Gastrocnemius medialis (tissue), 4 donors: ENCODE results near the gene SH3BP1. TPM values are rescaled to one million over a fixed set of nuclear protein-coding genes. Genes with fewer than 3 reads are reported as not detected.

Experiments
- ATAC-seq, 2 donors: fragments of 150-250 bp; one replicate each; pipeline ENCODE4 v1.9.1; 2016
- DNase-seq, 2 donors: peaks; one replicate each; pipeline ENCODE4 v3.0.0-alpha.2; 2019
- H3K27ac ChIP-seq, 4 donors: fragments of 200-600 bp; sonication (generic); 1 replicate in 1 of 4; 2 replicates in 3 of 4; pipeline ENCODE4 v1.5.1; 2016 to 2018; ENCODE audit warnings: mild to moderate bottlenecking in 2 of 4, moderate library complexity in 1 of 4
- H3K27me3 ChIP-seq, 3 donors: fragments of 200-600 bp; sonication (generic) in 2 of 3; 1 replicate in 1 of 3; 2 replicates in 2 of 3; pipeline versions ENCODE4 v1.5.1 to v1.6.0; 2016 to 2019; ENCODE audit warnings: mild to moderate bottlenecking in 1 of 3, moderate library complexity in 1 of 3
- H3K36me3 ChIP-seq, 2 donors: fragments of 200-600 bp; sonication (generic) in 1 of 2; one replicate each; pipeline ENCODE4 v1.5.1; 2017 to 2018
- H3K4me1 ChIP-seq, 2 donors: fragments of 200-600 bp; sonication (generic) in 1 of 2; one replicate each; pipeline ENCODE4 v1.5.1; 2016 to 2017; ENCODE audit warnings: mild to moderate bottlenecking in 2 of 2
- H3K4me3 ChIP-seq, 4 donors: fragments of 200-600 bp; sonication (generic) in 3 of 4; 1 replicate in 1 of 4; 2 replicates in 3 of 4; pipeline ENCODE4 v1.5.1; 2016 to 2019; ENCODE audit warnings: mild to moderate bottlenecking in 2 of 4
- H3K9me3 ChIP-seq, 3 donors: fragments of 200-600 bp; sonication (generic) in 2 of 3; 1 replicate in 1 of 3; 2 replicates in 2 of 3; pipeline ENCODE4 v1.5.1; 2016 to 2019
- POLR2A ChIP-seq, 2 donors: fragments of 450-650 bp; IDR thresholded peaks; one replicate each; pipeline ENCODE4 v1.6.1; 2017; ENCODE audit warnings: antibody characterized with exemption in 2 of 2, mild to moderate bottlenecking in 2 of 2, moderate library complexity in 2 of 2
- in situ Hi-C, 4 donors: fragments of 200-750 bp; cut with MboI; loops; one replicate each; pipeline versions ENCODE4 v1.15.0 to v1.8.0; 2017; ENCODE audit warnings: low sequenced_read_pairs in 4 of 4
- intact Hi-C: fragments of 100-400 bp; cut with DNase I; formaldehyde crosslinking; loops from one replicate; pipeline ENCODE4 v1.15.1; 2023; ENCODE audit warnings: low total_unique reads
- total RNA-seq, 4 donors: library from RNA; depleted of rRNA; stranded (reverse); fragments of >200 nt; gene quantifications; one replicate each; pipeline versions ENCODE4 v1.1.0 to v1.2.3, GENCODE V29; 2016
- TF ChIP-seq, protein P1 (sequence below), 5 experiments: fragments of 450-650 bp in 3 of 5; fragments of 200-600 bp in 2 of 5; sonication (generic) in 2 of 5; IDR thresholded peaks in 4 of 5; conservative IDR thresholded peaks in 1 of 5; 1 replicate in 4 of 5; 2 replicates in 1 of 5; pipeline ENCODE4 v1.5.1; 2016 to 2019; ENCODE audit warnings: antibody characterized with exemption in 5 of 5, mild to moderate bottlenecking in 3 of 5, moderate library complexity in 3 of 5

SH3BP1 gene
- total RNA-seq, 4 donors from 2014 or later = 1.1 to 1.8 (median 1.6) TPM; not detected in 1

DNA sequence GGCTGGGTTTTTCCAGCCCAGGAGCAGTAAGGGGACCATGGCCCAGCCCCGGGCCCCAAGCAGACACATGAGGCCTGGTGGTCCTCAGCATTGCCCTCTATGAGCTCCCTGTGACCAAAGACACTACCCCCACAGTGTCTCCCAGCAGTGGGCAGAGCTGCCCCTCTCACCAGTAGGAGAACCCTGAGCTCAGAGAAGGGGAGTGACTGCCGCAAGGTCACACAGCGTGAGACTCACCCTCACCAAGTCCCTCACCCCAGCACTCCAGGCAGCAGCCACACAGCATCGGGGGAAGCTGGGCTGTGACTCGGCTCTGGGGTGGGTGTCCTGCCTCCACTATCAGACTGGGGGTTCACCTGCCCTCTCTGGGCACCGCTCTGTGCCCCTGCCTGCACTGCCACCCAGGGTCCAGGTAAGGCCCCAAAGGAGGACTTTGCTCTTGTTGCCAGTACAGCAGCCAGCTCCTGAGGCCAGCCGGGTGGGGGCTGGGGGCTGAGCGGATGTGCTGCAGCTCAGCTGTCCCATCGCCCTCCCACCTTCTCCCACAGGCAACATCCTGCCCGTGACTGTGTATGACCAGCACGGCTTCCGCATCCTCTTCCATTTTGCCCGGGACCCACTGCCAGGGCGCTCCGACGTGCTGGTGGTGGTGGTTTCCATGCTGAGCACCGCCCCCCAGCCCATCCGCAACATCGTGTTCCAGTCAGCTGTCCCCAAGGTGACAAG is 7.9 kb upstream of the SH3BP1 start:
- Histone ChIP-seq H3K9me3 (no peaks in the 10 kb centered on the region), H3K4me1 (peaks cover 25 to 31% of the 10 kb centered on the region in 2 donors), H3K36me3 (peaks cover 0 to 46% of the 10 kb centered on the region in 2 donors), H3K4me3 (no peak overlapping the region), H3K27ac (no peak overlapping the region), H3K27me3 (no peaks in the 10 kb centered on the region)
- in situ Hi-C loops (loop anchor here in 1 of 4 donors (25.0 kb wide), 1 partner anchor 156 kb away; no protein-coding TSS in a partner anchor), intact Hi-C loops (no loop called here)
- TF ChIP-seq, protein P1, sequence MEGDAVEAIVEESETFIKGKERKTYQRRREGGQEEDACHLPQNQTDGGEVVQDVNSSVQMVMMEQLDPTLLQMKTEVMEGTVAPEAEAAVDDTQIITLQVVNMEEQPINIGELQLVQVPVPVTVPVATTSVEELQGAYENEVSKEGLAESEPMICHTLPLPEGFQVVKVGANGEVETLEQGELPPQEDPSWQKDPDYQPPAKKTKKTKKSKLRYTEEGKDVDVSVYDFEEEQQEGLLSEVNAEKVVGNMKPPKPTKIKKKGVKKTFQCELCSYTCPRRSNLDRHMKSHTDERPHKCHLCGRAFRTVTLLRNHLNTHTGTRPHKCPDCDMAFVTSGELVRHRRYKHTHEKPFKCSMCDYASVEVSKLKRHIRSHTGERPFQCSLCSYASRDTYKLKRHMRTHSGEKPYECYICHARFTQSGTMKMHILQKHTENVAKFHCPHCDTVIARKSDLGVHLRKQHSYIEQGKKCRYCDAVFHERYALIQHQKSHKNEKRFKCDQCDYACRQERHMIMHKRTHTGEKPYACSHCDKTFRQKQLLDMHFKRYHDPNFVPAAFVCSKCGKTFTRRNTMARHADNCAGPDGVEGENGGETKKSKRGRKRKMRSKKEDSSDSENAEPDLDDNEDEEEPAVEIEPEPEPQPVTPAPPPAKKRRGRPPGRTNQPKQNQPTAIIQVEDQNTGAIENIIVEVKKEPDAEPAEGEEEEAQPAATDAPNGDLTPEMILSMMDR (IDR thresholded peaks at IDR 0.05 in 4 of 5, conservative IDR thresholded peaks at IDR 0.05 in 1 of 5) = no peak
- no peak for TF ChIP-seq POLR2A (IDR thresholded peaks at IDR 0.05)
- DNase-seq = no peak
- ATAC-seq = no peak

DNA sequence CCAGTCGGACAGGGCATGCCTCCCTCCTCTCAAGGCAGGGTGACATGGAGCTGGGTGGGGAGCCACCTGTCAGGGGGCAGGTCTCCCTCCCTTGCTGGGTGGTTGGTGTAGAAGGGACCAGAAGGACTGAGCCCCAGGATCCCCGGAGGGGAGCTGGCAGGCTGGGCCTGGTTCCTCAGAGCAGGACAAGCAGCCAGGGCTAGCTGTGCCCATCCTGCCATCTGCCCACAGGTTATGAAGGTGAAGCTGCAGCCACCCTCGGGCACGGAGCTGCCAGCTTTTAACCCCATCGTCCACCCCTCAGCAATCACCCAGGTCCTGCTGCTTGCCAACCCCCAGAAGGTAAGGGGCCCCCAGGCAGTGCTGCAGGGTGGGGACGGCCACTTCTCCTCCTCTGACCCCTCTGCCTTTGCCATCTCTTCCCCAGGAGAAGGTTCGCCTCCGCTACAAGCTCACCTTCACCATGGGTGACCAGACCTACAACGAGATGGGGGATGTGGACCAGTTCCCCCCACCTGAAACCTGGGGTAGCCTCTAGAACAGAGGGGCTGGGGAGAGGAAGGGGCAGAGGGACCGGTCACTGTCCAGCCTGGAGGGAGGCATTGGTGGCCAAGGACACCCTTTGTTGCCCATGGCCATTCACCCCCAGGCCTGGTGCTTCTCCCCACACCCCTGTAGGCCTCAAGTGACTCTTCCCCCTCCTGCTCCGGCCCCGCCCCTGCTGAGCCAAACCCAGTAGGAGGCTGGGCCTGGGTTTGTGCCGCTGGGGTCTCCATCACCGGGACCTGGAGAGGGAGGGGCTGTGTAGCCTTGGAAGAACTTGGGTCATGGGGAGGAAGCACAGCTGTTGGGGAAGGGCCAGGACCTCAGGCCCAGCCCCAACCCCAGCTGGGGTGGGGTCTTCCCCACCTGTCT is 7.0 kb upstream of the SH3BP1 start:
- Histone ChIP-seq H3K27ac (peak overlapping the region; percentile 56 to 82 (median 74)), H3K36me3 (peaks cover 0 to 40% of the 10 kb centered on the region in 2 donors), H3K4me3 (no peak overlapping the region), H3K9me3 (no peaks in the 10 kb centered on the region), H3K27me3 (no peaks in the 10 kb centered on the region), H3K4me1 (peaks cover 23 to 26% of the 10 kb centered on the region in 2 donors)
- TF ChIP-seq, protein P1 (IDR thresholded peaks at IDR 0.05 in 4 of 5, conservative IDR thresholded peaks at IDR 0.05 in 1 of 5) = no peak
- TF ChIP-seq POLR2A (IDR thresholded peaks at IDR 0.05) = no peak
- in situ Hi-C loops (loop anchor here in 1 of 4 donors (25.0 kb wide), 1 partner anchor 155 kb away; no protein-coding TSS in a partner anchor), intact Hi-C loops (no loop called here)
- DNase-seq (no peak), ATAC-seq (no peak)

DNA sequence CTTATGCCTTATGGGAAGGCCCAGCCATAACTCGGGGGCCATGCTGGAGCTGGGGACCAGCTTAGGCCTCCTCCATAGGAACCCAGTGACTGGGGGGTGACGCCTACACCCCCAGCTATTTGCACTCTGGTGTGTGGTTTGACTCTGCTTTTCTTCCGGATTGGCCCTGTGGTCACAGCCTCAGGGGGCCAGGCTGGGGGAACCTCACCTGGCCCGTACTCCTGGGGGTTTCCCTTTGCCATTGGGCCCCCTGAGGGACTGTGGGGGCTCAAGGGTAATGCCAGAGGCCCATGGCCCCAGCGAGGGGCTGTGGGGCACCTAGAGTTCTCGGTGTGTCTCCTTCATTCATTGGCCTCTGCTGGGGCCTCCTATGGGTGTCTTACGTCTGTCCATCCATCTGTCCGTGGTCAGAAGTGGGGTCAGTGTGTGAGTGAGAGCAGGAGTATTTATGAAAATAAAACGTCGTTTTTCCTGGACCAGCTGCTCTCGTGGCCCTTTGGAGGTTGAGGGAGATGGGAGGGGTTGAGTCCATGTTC is 6.3 kb upstream of the SH3BP1 start:
- peaks cover 23 to 26% of the 10 kb centered on the region in 2 donors for H3K4me1 ChIP-seq

More for the DNA sequence above, 6.3 kb upstream of the SH3BP1 start:
- H3K4me3 ChIP-seq = no peak overlapping the region
- H3K9me3 ChIP-seq = no peaks in the 10 kb centered on the region
- peaks cover 0 to 38% of the 10 kb centered on the region in 2 donors for H3K36me3 ChIP-seq
- H3K27me3 ChIP-seq = no peaks in the 10 kb centered on the region
- in situ Hi-C loops (loop anchor here in 1 of 4 donors (25.0 kb wide), 1 partner anchor 154 kb away; no protein-coding TSS in a partner anchor), intact Hi-C loops (no loop called here)
- TF ChIP-seq, protein P1 (IDR thresholded peaks at IDR 0.05 in 4 of 5, conservative IDR thresholded peaks at IDR 0.05 in 1 of 5) = no peak
- no peak for TF ChIP-seq POLR2A (IDR thresholded peaks at IDR 0.05)
- ATAC-seq = peak in 1 of 2 donors; percentile 32
- no peak for DNase-seq
- peak overlapping the region; percentile 56 to 82 (median 74) for H3K27ac ChIP-seq
